HTR-8/SVneo (cell line): ENCODE data around the gene GALP.
A peak's percentile ranks its signal among the peaks of the same experiment; 100 is the strongest.
"Not testable (repeated sequence)": the region's sequence is repeated elsewhere in the genome, so short reads cannot be mapped to it uniquely, and the experiment has no call there.

Experiments used
- DNase-seq: peaks from one replicate; pipeline ENCODE4 v3.0.0; 2011; ENCODE audit warnings: low spot score, mixed read lengths; ENCODE audit not compliant: insufficient read length
- FAIRE-seq: peaks from 2 replicates; lab custom pipeline; 2011; peaks lifted over from hg19 to GRCh38; lab: Jason Lieb, UNC

GALP gene

DNA sequence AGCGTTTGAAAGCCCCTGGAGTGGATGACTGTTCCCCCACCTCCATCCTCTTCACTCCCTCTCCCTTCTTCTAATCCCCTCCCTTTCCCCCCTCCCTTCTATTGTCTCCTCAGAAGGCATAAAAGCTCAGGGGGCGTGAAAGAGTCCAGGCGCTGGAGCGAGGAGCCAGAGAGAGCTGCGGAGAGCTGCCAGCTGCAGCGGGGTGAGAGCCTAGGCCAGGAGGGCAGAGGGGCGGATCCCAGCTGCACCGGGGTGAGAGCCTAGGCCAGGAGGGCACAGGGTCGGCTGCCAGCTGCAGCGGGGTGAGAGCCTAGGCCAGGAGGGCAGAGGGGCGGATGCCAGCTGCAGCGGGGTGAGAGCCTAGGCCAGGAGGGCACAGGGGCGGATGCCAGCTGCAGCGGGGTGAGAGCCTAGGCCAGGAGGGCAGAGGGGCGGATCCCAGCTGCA lies at the start of gene GALP:
Gene GALP, plus strand, starts transcription at position 148 of the 447 bp plus-strand sequence. CDS start 1,101 bp downstream, outside the sequence.
- DNase-seq, FAIRE-seq: not testable (repeated sequence)

DNA sequence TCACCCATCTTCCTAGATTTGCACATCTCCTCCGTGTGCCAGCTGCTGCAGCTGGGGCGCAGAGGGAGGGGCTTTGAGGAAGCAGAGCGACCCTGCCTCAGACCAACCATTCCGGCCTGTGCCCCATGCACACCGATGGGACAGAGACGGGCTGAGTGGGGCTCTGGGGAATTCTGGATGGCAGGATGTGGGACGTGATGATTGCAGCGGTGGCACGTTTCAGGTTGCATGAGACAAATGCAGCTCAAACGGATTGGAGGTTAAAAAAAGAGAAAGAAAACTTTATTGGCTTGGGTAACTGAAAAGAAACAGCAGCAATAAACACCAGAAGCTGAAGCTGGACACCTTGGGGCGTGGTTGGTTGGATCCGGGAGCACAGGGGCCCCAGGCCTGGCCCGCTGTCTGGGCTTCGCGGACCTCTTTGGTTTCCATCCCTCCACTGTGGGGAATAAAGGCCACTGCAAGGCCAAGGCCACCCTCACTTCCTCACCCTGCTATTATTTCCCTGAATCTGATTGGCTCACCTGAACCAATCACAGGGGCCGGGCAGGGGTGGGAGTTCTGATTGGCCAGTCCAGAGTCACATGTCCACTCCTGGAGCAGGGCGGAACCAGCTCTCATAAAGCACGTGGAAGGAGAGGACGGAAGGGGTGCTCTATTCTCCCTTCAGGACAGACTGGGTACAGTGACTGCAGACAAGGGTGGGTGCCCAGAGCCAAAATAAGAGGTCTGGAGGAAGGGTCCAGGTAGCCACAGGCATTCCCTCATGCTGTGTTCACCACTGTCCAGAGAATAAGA lies 48.6 kb upstream of the GALP start:
- FAIRE-seq (no peak), DNase-seq (no peak)

DNA sequence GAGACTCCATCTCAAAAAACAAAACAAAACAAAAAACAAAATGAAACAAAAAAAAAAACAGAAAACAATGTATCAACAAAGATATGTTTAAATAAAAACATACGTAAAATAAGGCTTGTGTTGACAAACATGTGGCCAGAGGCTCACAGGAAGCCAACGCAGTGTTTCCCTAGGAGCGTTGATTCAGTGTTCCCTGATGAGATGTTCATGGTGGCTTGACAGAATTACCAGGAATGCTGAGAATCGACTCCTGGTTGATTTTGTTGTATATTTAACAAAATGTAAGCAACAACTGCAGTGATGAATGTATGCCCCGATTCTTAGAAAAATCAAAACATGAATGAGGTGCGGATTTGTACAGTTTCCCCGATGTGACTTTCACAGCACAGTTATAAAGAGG lies 45.8 kb upstream of the GALP start:
- FAIRE-seq (no peak), DNase-seq (no peak)

DNA sequence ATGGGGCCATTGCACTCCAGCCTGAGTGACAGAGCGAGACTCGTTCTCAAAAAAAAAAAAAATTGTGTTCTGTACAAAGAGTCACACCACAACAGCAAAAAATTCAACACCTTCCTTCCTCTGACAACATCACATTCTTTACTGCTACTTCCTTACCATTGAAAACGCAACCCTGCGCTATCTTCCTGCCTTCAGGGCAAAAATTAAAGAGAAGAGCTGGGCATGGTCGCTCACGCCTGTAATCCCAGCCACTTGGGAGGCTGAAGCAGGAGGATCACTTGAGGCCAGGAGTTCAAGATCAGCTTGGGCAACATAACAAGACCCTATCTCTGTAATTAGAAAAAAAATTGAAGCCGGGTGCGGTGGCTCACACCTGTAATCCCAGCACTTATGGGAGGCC lies 44.2 kb upstream of the GALP start:
- FAIRE-seq (no peak), DNase-seq (no peak)

DNA sequence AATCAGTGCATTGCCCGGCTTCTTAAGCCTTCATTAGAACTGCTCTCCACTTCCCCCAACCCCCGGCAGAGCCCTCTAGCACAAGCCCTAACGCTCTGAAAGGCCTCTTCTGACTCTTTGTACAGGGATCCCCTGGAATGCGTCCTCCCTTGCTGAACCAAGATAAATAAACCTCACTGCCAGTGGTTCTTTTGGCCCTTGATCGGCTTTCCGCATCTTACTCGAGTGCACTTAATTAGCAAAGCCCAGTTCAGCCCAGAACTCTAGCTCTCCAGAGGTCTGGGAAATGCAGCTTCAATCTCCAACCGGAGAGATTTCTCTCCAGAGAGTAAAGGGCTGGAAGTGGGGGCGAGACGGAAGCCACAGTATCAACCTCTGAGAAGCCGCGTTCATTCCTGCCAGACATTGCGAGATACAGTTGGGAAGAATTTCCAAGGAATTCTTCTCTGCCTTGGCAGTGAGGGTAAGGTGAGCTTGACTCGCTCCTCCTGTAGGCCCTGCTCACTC lies 43.4 kb upstream of the GALP start:
- FAIRE-seq: no peak
- no peak for DNase-seq

DNA sequence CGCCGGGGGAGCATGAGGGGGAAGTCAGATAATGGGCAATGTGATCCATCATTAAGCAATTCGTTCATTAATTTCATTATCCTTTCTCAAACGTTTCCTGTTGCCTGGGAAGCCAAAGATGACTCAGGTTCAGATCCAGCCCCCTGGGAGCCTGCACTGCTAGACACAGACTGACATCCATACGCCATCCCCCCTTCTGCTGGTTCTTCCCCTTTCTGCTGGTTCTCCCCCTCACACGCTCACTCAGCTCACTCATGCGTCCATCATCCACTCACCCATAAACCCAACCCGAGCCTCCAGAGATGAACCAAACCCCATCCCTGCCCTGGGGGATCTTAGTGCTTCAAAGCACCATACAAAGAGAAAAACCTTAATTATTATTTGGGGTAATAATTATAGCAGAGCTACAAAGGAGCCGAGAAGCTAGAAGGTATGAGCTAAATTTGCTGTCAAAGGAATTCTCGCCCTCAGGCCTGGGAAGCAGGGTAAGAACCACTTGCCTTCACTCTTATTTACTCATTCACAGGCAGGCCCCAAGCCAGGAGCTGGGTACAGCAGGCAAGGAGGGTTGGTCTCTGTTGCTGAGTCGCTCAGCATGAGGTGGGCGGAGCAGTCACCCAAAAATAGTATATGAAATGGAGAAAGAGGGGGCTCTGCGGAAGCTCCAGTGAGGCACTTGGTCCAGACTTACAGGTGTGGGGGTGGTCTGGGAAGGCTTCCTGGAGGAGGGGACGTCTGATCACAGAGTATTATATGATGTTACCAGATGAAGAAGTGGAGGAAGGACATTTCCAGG lies 41.8 kb upstream of the GALP start:
- DNase-seq: no peak
- no peak for FAIRE-seq

DNA sequence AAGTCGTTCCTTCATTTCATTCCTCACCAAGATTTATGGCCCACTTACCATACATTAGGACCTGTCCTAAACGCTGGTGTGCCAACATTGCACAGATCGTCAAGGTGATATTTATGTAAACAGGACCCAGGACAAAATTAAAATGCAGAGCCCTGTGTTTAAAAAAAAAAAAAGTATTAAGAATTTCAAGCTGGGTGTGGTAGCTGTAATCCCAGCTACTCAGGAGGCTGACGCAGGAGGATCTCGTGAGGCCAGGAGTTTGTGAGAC lies 41.2 kb upstream of the GALP start:
- no peak for DNase-seq
- no peak for FAIRE-seq

DNA sequence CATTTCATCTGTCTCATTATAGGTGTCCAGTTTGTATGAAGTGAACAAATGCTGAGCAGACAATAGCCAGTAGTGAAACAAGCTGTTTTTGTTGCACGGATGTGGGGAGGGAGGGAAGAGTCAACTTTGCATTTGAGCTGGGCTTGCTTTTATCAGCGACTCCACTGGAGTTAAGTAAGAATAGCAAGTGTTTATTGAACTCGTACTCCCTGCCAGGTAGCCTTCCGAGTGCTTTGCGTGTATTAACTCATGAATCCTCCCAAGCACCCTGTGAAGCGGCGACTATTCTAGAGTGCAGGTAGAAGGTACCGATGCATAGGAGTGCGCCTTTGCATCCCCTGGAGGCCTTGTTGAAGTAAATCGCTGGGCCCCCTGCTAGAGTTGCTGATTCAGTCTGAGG lies 39.4 kb upstream of the GALP start:
- FAIRE-seq (no peak), DNase-seq (no peak)

DNA sequence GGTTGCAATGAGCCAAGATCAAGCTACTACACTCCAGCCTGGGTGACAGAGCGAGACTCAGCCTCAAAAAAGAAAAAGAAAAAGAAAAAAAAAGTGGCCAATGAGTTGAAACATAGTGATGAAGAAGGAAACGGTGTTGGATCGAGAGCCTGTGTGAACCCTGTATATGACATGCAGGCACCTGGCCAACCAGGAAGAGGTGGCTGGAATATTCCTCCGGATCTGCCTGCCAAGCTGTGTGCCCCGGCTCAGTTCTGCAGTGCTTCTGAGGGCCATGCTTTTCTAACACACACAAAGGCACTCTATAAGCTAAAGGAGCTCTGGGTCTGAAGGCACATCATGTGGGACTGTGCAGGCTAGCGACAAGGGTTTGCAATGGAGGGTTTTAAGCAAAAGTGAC lies 38.4 kb upstream of the GALP start:
- FAIRE-seq (no peak), DNase-seq (no peak)

DNA sequence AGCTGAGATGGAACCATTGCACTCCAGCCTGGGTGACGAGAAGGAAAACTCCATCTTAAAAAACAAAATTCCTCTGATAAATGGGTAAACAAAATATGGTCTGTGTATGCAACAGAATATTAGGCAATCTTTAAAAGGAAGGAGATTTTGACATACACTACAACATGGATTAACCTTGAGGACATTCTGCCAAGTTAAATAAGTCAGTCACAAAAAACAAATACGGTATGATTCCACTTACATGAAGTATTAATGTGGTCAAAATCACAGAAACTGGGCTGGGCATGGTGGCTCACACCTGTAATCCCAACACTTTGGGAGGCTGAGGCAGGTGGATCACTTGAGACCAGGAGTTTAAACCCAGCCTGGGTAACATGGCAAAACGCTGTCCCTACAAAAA lies 37.7 kb upstream of the GALP start:
- no peak for FAIRE-seq
- DNase-seq: no peak

DNA sequence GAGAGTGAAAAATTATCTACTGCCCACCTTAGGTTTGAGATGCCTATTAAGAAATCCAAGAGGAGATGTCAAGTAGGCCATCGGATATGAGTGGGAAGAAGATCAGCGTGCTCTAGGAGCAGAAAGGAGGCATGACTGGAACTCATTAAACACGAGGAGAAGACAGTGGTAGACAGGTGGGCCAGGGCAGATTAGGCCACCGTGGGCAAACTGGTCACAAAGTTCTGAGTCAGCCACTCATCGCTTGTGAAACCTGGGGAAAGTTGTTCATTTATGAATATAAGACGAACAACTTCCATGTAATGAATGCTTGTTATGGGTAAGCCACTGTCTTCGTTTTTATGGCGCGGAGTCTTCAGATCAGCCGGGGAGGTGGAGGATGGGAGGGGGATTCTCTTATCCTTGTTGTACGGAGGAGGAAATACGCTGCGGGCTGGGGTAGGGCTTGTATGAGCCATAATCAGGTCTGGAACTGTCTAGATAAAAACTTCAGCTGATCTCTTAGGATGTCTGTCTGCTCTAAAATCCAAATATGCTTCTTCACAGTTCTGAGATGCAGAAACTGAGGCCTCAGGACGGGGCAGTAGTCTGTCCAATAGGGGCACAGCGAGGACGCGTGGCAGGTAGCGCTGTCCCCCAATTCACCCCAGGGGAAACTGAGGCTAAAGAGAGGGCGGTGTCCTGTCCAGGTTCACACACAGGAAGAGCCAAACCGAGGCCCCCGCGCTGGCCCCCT lies 35.8 kb upstream of the GALP start:
- no peak for FAIRE-seq
- DNase-seq: no peak

DNA sequence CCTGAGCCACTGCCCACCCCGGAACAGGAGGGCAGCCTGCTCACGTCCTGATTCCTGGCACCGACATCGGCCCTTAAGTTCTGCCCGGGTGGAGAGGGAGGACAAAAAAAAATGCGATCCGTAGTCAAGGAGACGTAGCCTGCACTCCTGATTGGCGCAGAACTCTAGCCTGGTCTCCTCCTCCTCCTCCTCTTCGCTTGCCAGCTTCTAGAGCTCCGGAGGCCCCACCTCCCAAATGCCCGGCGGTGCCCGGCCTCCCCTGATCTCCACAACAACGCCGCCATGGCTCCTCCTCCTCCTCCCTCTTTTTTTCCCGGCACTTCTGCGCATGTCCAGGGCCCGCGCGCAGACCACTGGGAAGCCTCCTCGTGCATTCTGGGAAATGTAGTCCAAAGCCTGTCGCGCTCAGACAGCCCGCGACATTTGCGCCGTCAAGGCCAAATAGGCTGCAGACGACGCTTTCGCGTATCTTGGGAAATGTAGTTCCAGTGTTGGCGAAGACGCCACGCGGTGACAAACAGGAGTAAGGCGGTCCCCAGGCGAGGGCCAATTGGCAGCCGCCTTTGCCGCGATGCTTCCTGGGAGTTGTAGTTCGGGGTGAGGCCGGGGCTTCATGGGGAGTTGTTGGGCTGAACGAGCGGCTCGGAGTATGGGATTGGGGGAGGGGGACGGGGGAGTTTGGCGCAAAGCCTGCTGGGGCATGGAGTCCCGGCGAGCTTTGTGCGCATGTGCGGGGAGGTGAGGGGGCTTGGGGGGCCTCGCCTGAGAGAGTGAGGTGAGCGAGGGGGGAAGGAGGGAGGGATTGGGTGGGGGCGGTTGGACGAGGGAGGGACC lies 35.0 kb upstream of the GALP start, which contains the start of gene ZNF444:
Gene ZNF444, plus strand, starts transcription at position 705 of the 834 bp plus-strand sequence. CDS start 5,625 bp downstream, outside the sequence.
- FAIRE-seq (peak; percentile 97), DNase-seq (peak; percentile 98)

DNA sequence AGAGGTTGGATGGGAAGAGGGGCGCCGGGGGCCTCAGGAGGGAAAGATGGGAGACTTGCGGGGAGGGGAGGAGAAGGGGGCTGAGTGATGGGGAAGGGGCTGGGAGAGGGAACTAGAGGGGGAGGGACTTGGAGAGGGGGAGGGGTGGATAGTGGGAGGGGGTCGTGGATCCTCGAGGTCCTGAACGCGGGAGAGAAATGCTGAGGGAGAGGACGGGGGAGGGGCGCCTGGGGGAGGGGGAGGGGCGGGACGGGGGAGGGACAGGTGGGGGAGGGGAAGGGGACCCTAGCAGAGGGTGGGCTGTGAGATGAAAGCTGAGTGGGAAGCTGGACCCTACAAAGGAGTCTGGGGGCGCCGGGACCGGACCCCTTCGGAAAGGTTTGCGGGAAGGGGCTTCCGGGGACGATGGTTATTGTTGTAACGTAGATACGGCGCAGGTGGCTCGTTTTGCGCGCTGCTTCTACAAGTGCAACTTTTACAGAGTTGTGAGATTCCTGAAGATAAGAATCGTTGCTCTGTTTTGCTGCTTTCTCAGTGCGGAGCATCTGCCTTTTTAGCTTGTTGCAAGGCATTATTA lies 34.3 kb upstream of the GALP start:
- FAIRE-seq: no peak

DNA sequence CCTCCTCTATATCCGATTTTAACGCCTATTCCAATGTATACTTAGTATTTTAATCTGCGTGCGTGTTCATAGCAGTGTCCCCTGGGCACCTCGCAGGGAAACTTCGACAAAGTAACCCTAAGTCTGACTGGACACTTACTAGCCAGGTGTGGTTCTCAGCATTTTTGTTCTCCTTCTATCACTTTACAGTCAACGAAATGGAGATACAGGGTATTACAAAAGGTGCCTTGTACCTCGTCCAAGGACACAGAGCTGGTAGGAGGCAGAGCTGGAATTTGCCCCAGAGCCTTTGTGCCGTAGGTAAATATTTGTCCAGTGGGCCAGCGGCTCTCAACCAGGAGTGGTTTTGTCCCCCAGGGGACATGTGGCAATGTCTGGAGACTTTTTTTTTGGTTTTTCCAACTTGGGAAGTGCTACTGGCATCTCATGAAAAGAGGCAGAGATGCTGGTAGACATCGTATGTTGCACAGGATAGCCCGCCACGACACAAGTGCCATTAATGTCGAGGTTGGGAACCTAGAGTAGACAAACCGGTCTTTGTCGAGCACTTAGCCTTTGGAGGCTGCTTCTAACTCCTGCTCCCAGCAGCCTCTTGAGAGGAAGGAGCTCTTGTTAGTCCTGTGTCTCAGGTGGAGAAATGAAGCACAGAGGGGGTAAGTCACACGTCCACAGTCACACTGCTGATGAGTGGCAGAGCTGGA lies 33.6 kb upstream of the GALP start:
- FAIRE-seq (no peak), DNase-seq (no peak)

More for the DNA sequence above, 34.3 kb upstream of the GALP start:
- no peak for DNase-seq

DNA sequence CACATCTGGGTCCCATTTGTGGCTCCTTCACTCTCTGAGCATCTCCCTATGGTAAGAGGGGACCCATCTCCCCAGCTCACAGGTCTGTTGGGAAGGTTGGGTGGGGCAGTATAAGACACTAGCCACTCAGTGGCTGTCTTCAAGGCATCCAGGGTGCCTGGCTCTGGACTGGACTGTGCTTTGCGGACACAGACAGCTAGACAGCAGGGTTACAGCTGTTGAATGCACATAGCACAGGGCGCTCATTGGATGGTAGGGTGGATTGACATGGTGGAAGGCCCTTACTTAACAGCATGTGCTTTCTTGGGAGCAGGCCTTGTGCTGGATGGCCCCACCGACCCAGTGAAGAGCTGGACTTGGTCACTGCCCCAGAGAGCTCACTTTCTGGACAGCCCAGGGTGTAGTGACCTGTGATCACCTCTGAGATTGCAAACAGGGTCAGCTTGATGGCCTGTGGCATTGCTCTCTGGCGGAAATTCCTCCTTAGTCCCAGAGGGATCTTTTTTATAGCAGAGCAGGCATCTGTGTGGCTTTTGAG lies 32.8 kb upstream of the GALP start:
- DNase-seq (no peak), FAIRE-seq (no peak)

DNA sequence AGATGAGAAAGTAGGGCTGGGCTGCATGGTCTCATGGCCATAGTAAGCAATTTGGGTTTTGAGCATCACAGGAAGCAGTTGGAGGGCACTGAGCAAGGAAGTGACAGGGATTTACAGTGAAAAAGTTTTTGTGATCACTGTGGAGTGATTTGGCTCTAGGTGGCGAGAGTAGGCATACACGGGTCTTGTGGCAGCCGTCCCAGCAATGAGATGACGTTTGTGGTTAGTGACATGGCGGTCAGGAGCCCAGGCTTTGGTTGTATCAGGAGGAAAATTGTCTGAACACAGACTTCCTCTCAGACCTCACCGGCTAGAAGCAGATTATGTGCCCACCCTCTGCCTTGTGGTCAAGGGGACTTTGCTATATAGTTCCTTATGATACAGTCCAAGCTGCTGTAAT lies 31.4 kb upstream of the GALP start:
- DNase-seq (no peak), FAIRE-seq (no peak)

DNA sequence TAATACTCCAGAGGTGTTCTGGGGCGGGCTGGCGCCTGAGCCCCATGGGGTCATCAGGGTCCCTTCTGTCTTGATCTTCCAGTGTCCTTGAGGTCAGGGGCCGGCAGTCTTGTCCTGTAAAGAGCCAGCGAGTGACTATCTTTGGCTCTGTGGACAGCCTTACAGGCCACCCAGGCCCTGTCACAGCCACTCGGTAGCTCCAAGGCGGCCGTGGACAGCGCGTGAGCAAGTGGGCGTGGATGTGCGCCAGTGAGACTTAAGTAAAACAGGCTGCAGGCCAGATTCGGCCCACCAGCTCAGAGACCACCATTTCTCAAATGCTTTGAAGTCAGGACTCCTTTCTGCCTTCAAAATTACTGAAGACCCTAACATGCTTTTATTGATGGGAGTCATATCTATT lies 31.0 kb upstream of the GALP start:
- FAIRE-seq: no peak
- no peak for DNase-seq

DNA sequence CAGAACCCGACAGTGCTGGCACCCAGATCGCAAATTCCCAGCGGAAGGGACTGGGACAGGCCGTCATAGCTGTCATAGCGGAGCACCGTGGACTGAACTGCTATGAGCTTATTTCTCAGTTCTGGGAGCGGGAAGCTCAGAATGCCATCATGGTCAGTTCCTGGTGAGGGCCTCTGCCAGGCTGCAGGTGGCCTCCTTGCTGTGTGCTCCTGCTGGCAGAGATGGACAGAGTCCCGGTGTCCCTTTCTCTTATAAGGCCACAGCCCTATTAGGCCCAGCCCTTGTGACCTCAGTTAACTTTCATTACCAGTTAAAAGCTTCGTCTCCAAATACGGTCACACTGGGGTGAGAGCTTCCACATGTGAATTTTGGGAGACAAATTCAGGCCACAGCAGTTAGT lies 30.1 kb upstream of the GALP start:
- FAIRE-seq: no peak
- DNase-seq: no peak

DNA sequence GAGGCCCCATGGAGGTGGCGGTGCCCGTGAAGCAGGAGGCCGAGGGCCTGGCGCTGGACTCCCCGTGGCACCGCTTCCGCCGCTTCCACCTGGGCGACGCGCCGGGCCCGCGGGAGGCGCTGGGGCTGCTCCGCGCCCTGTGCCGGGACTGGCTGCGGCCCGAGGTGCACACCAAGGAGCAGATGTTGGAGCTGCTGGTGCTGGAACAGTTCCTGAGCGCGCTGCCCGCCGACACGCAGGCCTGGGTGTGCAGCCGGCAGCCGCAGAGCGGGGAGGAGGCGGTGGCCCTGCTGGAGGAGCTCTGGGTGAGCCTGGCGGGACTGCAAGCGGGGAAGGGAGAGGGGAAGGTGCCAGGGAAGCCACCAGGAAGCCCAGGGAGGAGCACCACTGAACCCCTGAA lies 28.9 kb upstream of the GALP start:
- DNase-seq: no peak
- FAIRE-seq: no peak
